Endothelial cell of umbilical vein (primary cell): ENCODE results near the gene SNAPC4.

Experiments used
- EZH2 ChIP-seq: IDR thresholded peaks from 2 replicates; pipeline ENCODE4 v1.6.1; 2012; ENCODE audit warnings: borderline replicate concordance, low read depth, mild to moderate bottlenecking, moderate library complexity, low read length, inconsistent platforms; ENCODE audit not compliant: severe bottlenecking
- GATA2 ChIP-seq: IDR thresholded peaks from 2 replicates; pipeline ENCODE4 v1.7.0; 2011; ENCODE audit warnings: low read depth, mild to moderate bottlenecking, moderate library complexity, mixed read lengths, low read length; ENCODE audit not compliant: insufficient read length, insufficient read depth
- JUN ChIP-seq: IDR thresholded peaks from 2 replicates; pipeline ENCODE4 v1.6.1; 2011; ENCODE audit warnings: borderline replicate concordance, low read depth; ENCODE audit not compliant: insufficient read length, insufficient read depth
- MYC ChIP-seq: IDR thresholded peaks from one replicate; pipeline ENCODE4 v1.6.1; 2011; ENCODE audit warnings: mild to moderate bottlenecking, low read depth, low read length
- POLR2A ChIP-seq: IDR thresholded peaks from 2 replicates; pipeline ENCODE4 v1.6.1; 2012; ENCODE audit warnings: low read depth, mild to moderate bottlenecking, control low read depth, low read length
- POLR2AphosphoS5 ChIP-seq: IDR thresholded peaks from 2 replicates; pipeline ENCODE4 v1.6.1; 2012; ENCODE audit warnings: low read depth, mild to moderate bottlenecking, control low read depth, low read length, moderate library complexity; ENCODE audit not compliant: insufficient read depth
- TF ChIP-seq, protein P1 (sequence below), 2 donors: IDR thresholded peaks; 1 replicate in 1 of 2; 2 replicates in 1 of 2; pipeline ENCODE4 v1.5.1; 2011; ENCODE audit warnings: low read length in 2 of 2, mild to moderate bottlenecking in 2 of 2, moderate library complexity in 2 of 2, control low read depth in 1 of 2, inconsistent platforms in 1 of 2, low read depth in 1 of 2; ENCODE audit not compliant: insufficient read depth in 1 of 2; ENCODE audit errors: extremely low read depth in 1 of 2
- TF ChIP-seq, protein P2 (sequence below): IDR thresholded peaks from 2 replicates; pipeline ENCODE4 v1.6.1; 2011; ENCODE audit not compliant: insufficient read depth, insufficient read length

DNA sequence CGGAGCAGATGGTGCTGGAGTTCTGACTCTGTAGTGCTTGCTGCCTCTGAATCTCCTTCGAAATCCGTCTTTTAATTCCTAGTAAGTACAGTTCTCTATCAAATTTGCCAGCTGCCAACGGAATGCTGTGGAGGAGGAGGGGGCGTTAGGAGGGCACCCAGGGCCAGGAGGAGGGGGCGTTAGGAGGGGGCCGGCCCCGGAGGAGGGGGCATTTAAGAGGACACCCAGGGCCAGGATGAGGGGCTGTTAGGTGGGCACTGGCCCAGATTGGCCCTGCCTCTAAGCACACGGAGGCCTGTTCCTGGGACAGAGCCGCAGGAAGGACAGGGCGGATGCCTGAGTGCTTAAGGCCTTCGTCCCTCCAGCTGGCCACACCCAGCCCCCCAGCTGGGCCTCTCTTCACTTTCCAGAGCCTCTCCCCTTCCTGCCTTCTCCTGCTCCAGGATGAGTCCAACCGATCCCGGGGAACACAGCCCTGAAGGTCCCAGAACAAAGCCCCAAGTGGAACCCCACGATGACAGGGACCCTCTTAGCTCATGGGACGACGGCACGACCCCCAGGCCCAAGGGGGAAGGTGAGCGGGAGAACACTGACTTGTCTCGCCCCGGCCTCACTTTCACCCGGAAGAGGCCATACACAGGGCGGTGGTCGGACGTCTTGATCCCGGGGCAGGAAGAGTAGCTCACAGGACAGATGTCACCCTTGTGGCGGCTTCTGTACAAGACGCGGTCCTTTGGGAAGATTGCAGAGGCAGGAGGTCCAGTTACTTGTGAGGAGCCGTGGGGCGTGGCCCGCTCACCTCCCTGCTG, 29.9 kb upstream of the SNAPC4 start:
- TF ChIP-seq EZH2 (no peak), POLR2A (no peak), POLR2AphosphoS5 (no peak), JUN (no peak), GATA2 (no peak), MYC (no peak)
- TF ChIP-seq, protein P1, sequence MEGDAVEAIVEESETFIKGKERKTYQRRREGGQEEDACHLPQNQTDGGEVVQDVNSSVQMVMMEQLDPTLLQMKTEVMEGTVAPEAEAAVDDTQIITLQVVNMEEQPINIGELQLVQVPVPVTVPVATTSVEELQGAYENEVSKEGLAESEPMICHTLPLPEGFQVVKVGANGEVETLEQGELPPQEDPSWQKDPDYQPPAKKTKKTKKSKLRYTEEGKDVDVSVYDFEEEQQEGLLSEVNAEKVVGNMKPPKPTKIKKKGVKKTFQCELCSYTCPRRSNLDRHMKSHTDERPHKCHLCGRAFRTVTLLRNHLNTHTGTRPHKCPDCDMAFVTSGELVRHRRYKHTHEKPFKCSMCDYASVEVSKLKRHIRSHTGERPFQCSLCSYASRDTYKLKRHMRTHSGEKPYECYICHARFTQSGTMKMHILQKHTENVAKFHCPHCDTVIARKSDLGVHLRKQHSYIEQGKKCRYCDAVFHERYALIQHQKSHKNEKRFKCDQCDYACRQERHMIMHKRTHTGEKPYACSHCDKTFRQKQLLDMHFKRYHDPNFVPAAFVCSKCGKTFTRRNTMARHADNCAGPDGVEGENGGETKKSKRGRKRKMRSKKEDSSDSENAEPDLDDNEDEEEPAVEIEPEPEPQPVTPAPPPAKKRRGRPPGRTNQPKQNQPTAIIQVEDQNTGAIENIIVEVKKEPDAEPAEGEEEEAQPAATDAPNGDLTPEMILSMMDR (IDR thresholded peaks at IDR 0.05; ENCODE audit: extremely low read depth in 1 of 2, insufficient read depth in 1 of 2, low read depth in 1 of 2, low read length in 2 of 2) = no peak
- TF ChIP-seq, protein P2, sequence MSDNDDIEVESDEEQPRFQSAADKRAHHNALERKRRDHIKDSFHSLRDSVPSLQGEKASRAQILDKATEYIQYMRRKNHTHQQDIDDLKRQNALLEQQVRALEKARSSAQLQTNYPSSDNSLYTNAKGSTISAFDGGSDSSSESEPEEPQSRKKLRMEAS = no peak
